HEK293T (cell line): ENCODE measurements around the gene PLEKHH3.
"Not testable (repeated sequence)": the region's sequence is repeated elsewhere in the genome, so short reads cannot be mapped to it uniquely, and the experiment has no call there.

Experiments
- BHLHE40 ChIP-seq: fragments of 450-650 bp; IDR thresholded peaks from 2 replicates; pipeline ENCODE4 v1.6.1; 2016; ENCODE audit warnings: mild to moderate bottlenecking, moderate library complexity, borderline replicate concordance
- ELF4 ChIP-seq: fragments of 450-650 bp; IDR thresholded peaks from 2 replicates; pipeline ENCODE4 v1.6.1; 2017; ENCODE audit warnings: antibody characterized with exemption
- FOXA1 ChIP-seq: fragments of 450-650 bp; IDR thresholded peaks from 2 replicates; pipeline ENCODE4 v1.6.1; 2016; ENCODE audit warnings: mild to moderate bottlenecking
- FOXM1 ChIP-seq: fragments of 450-650 bp; IDR thresholded peaks from 2 replicates; pipeline ENCODE4 v1.6.1; 2017; ENCODE audit warnings: mild to moderate bottlenecking, borderline replicate concordance
- HDGF ChIP-seq: fragments of 450-650 bp; IDR thresholded peaks from 2 replicates; pipeline ENCODE4 v1.6.1; 2017; ENCODE audit warnings: antibody characterized with exemption, borderline replicate concordance
- LEF1 ChIP-seq: fragments of 450-650 bp; IDR thresholded peaks from 2 replicates; pipeline ENCODE4 v1.6.1; 2017; ENCODE audit warnings: mild to moderate bottlenecking, borderline replicate concordance
- NFRKB ChIP-seq: fragments of 450-650 bp; IDR thresholded peaks from 2 replicates; pipeline ENCODE4 v1.6.1; 2016; ENCODE audit warnings: mild to moderate bottlenecking, moderate library complexity
- SP1 ChIP-seq: fragments of 450-650 bp; IDR thresholded peaks from 2 replicates; pipeline ENCODE4 v1.6.1; 2017
- SUZ12 ChIP-seq: fragments of 450-650 bp; IDR thresholded peaks from 2 replicates; pipeline ENCODE4 v1.6.1; 2016; ENCODE audit warnings: mild to moderate bottlenecking
- ZNF384 ChIP-seq: fragments of 450-650 bp; IDR thresholded peaks from 2 replicates; pipeline ENCODE4 v1.6.1; 2016

GRCh38 chr17:42659932-42660274 lies 16.9 kb downstream of the PLEKHH3 start:
- not testable (repeated sequence) for TF ChIP-seq SP1, FOXA1, NFRKB, SUZ12, BHLHE40, FOXM1, ZNF384, LEF1, ELF4, HDGF
